HG03571 (cell line): ENCODE results near the gene IGFBPL1.

Experiments
- ATAC-seq: cut with Tn5 transposase; IDR thresholded peaks from one replicate; pipeline ENCODE4 v1.9.1; 2021; ENCODE audit not compliant: unreplicated experiment

The IGFBPL1 gene

GRCh38 chr9:38432922-38433510, 8.8 kb upstream of the IGFBPL1 start:
- no peak for ATAC-seq

GRCh38 chr9:38431116-38431515, 6.9 kb upstream of the IGFBPL1 start:
- no peak for ATAC-seq

GRCh38 chr9:38428062-38428461, 3.8 kb upstream of the IGFBPL1 start:
- no peak for ATAC-seq

- no peak for ATAC-seq
These were observed 664 bp upstream of the IGFBPL1 start for GRCh38 chr9:38424918-38425317.

GRCh38 chr9:38423273-38423972, 831 bp downstream of the IGFBPL1 start:
- ATAC-seq: no peak

GRCh38 chr9:38422555-38423260, 1.5 kb downstream of the IGFBPL1 start:
- ATAC-seq: no peak

GRCh38 chr9:38421498-38422211, 2.6 kb downstream of the IGFBPL1 start:
- no peak for ATAC-seq

GRCh38 chr9:38419181-38419580, 5.1 kb downstream of the IGFBPL1 start:
- no peak for ATAC-seq

GRCh38 chr9:38418366-38418765, 5.9 kb downstream of the IGFBPL1 start:
- no peak for ATAC-seq

- ATAC-seq: no peak
These were observed 7.0 kb downstream of the IGFBPL1 start for GRCh38 chr9:38417003-38417945.

GRCh38 chr9:38416461-38416860, 7.8 kb downstream of the IGFBPL1 start:
- ATAC-seq: no peak

- ATAC-seq: no peak
These were observed 8.4 kb downstream of the IGFBPL1 start for GRCh38 chr9:38415856-38416255.

GRCh38 chr9:38414040-38414723, 10.1 kb downstream of the IGFBPL1 start:
- ATAC-seq: no peak

GRCh38 chr9:38413283-38413682, 11.0 kb downstream of the IGFBPL1 start:
- no peak for ATAC-seq

GRCh38 chr9:38412751-38413150, 11.5 kb downstream of the IGFBPL1 start:
- ATAC-seq: no peak

- ATAC-seq: no peak
These were observed 15.5 kb downstream of the IGFBPL1 start for GRCh38 chr9:38408719-38409118.

- no peak for ATAC-seq
These were observed 17.6 kb downstream of the IGFBPL1 start for GRCh38 chr9:38406476-38407186.

- no peak for ATAC-seq
These were observed 18.5 kb downstream of the IGFBPL1 start for GRCh38 chr9:38405785-38406184.

- no peak for ATAC-seq
These were observed 19.9 kb downstream of the IGFBPL1 start for GRCh38 chr9:38404314-38404713.
